ENCODE measurements around the gene CNTNAP5. TPM values are rescaled to one million over a fixed set of nuclear protein-coding genes. Genes with fewer than 3 reads are reported as not detected.

The CNTNAP5 gene
- total and polyA plus RNA-seq, 2 donors (not counting 1 experiment from before 2014, with no cell fraction given) = not detected

GRCh38 chr2:124923097-124923496, 898.0 kb downstream of the CNTNAP5 start:
- Histone ChIP-seq H3K36me3 (replicated peaks in 1 of 2; ENCODE audit: control extremely low read depth in 1 of 2, control insufficient read depth in 1 of 2, extremely low read depth in 1 of 2, insufficient read depth in 2 of 2, low read length in 1 of 2) (no peaks in the 10 kb centered on the region), H3K9ac (ENCODE audit: low read length) (no peak overlapping the region), H3K27me3 (replicated peaks in 1 of 4; ENCODE audit: control extremely low read depth in 1 of 4, control insufficient read depth in 3 of 4, insufficient read depth in 4 of 4, low read length in 3 of 4) (no peaks in the 10 kb centered on the region), H3K27ac (ENCODE audit: low read length in 2 of 2) (no peak overlapping the region), H3K4me2 (replicated peaks; ENCODE audit: low read depth, low read length, poor library complexity, severe bottlenecking) (no peak overlapping the region), H3K4me3 (ENCODE audit: control extremely low read depth in 1 of 5, extremely low read depth in 1 of 5, insufficient read depth in 1 of 5, low read depth in 2 of 5, low read length in 4 of 5) (no peak overlapping the region), H3K9me3 (ENCODE audit: control extremely low read depth in 1 of 3, control insufficient read depth in 2 of 3, insufficient read depth in 1 of 3, low read length in 2 of 3) (peaks cover 0 to 3% (median 0%) of the 10 kb centered on the region in 3 donors), H3K4me1 (ENCODE audit: control insufficient read depth in 2 of 2, insufficient read depth in 2 of 2, low read length in 2 of 2) (no peaks in the 10 kb centered on the region), H2AFZ (ENCODE audit: insufficient read depth, low read depth, low read length, poor library complexity, severe bottlenecking) (no peak overlapping the region), H3K79me2 (ENCODE audit: control insufficient read depth, insufficient read depth, low read length) (no peaks in the 10 kb centered on the region), H4K20me1 (ENCODE audit: control insufficient read depth, insufficient read depth, low read length, poor library complexity, severe bottlenecking) (no peaks in the 10 kb centered on the region)
- DNase-seq (no peak), ATAC-seq (ENCODE audit: low read depth) (no peak)
- ChIA-PET POLR2A (no interaction called here), CTCF (no interaction called here)
- Mint-ChIP-seq H3K9me3 (ENCODE audit: insufficient read depth) (peaks cover 4% of the 10 kb centered on the region), H3K27ac (no peak overlapping the region), H3K4me1 (no peaks in the 10 kb centered on the region), H3K4me3 (no peak overlapping the region), H3K27me3 (no peaks in the 10 kb centered on the region)
- WGBS (ENCODE audit: insufficient coverage) = 100% methylated on average over 1 of the region's 3 CpGs
- TF ChIP-seq CTCF (IDR thresholded peaks at IDR 0.05) = no peak
- no peak for TF ChIP-seq EZH2 (IDR thresholded peaks at IDR 0.05; ENCODE audit: borderline replicate concordance, insufficient read depth, low read depth, low read length, poor library complexity, severe bottlenecking)
- intact Hi-C loops (cut with micrococcal nuclease) = no loop called here

GRCh38 chr2:124933883-124934282, 908.8 kb downstream of the CNTNAP5 start:
- Histone ChIP-seq H3K79me2 (ENCODE audit: control insufficient read depth, insufficient read depth, low read length) (no peaks in the 10 kb centered on the region), H3K9ac (ENCODE audit: low read length) (no peak overlapping the region), H3K9me3 (ENCODE audit: control extremely low read depth in 1 of 3, control insufficient read depth in 2 of 3, insufficient read depth in 1 of 3, low read length in 2 of 3) (no peaks in the 10 kb centered on the region), H3K4me2 (replicated peaks; ENCODE audit: low read depth, low read length, poor library complexity, severe bottlenecking) (no peak overlapping the region), H3K27ac (ENCODE audit: low read length in 2 of 2) (no peak overlapping the region), H2AFZ (ENCODE audit: insufficient read depth, low read depth, low read length, poor library complexity, severe bottlenecking) (no peak overlapping the region), H3K27me3 (replicated peaks in 1 of 4; ENCODE audit: control extremely low read depth in 1 of 4, control insufficient read depth in 3 of 4, insufficient read depth in 4 of 4, low read length in 3 of 4) (no peaks in the 10 kb centered on the region), H3K36me3 (replicated peaks in 1 of 2; ENCODE audit: control extremely low read depth in 1 of 2, control insufficient read depth in 1 of 2, extremely low read depth in 1 of 2, insufficient read depth in 2 of 2, low read length in 1 of 2) (no peaks in the 10 kb centered on the region), H3K4me1 (ENCODE audit: control insufficient read depth in 2 of 2, insufficient read depth in 2 of 2, low read length in 2 of 2) (no peaks in the 10 kb centered on the region), H3K4me3 (ENCODE audit: control extremely low read depth in 1 of 5, extremely low read depth in 1 of 5, insufficient read depth in 1 of 5, low read depth in 2 of 5, low read length in 4 of 5) (no peak overlapping the region), H4K20me1 (ENCODE audit: control insufficient read depth, insufficient read depth, low read length, poor library complexity, severe bottlenecking) (no peaks in the 10 kb centered on the region)
- Mint-ChIP-seq H3K27me3 (no peaks in the 10 kb centered on the region), H3K9me3 (ENCODE audit: insufficient read depth) (peaks cover 3% of the 10 kb centered on the region), H3K4me3 (no peak overlapping the region), H3K4me1 (no peaks in the 10 kb centered on the region), H3K27ac (no peak overlapping the region)
- TF ChIP-seq CTCF (IDR thresholded peaks at IDR 0.05) = no peak
- TF ChIP-seq EZH2 (IDR thresholded peaks at IDR 0.05; ENCODE audit: borderline replicate concordance, insufficient read depth, low read depth, low read length, poor library complexity, severe bottlenecking) = no peak
- no peak for DNase-seq
- ATAC-seq (ENCODE audit: low read depth) = no peak
- intact Hi-C loops (cut with micrococcal nuclease) = no loop called here
- WGBS (ENCODE audit: insufficient coverage) = 71% methylated on average over 1 of the region's 1 CpG
- ChIA-PET CTCF (no interaction called here), POLR2A (no interaction called here)
